K562 (cell line): ENCODE results near the gene GUCA1A. TPM values are rescaled to one million over a fixed set of nuclear protein-coding genes. Genes with fewer than 3 reads are reported as not detected.

ENCODE experiments used
- ATAC-seq: fragments of 200-7000 bp; cut with Tn5 transposase; 3 replicates; pipeline ENCODE4 v1.9.1; 2020; ENCODE audit warnings: moderate library complexity
- BruUV-seq: library from RNA; stranded (reverse); fragments of 400-500 nt; replicated peaks from 2 replicates; lab custom pipeline; 2021; lab: Mats Ljungman, UMichigan
- CTCF ChIA-PET: fragments of 300-600 bp; formaldehyde crosslinking; extraction: SDS; loops from one replicate; lab custom pipeline; 2021; ENCODE audit warnings: low intra/inter-chr PET ratio; lab: Yijun Ruan, JAX
- POLR2A ChIA-PET: fragments of 300-600, 350-650 bp; sonication (Branson Sonifier 250); formaldehyde crosslinking; extraction: SDS; loops from one replicate; lab custom pipeline; 2021; ENCODE audit warnings: antibody characterized with exemption, inconsistent platforms; lab: Yijun Ruan, JAX
- DNase-seq, 4 experiments: peaks; one replicate each; pipeline versions ENCODE4 v3.0.0 to v3.0.0-alpha.2; 2011 to 2018; ENCODE audit warnings: low spot score in 3 of 4, mixed read lengths in 3 of 4; ENCODE audit errors: extremely low read depth in 1 of 4
- FAIRE-seq: peaks from 2 replicates; lab custom pipeline; 2011; peaks lifted over from hg19 to GRCh38; lab: Jason Lieb, UNC
- H2AFZ ChIP-seq: 2 replicates; pipeline ENCODE4 v1.6.0; 2011; ENCODE audit warnings: low read depth, low read length, control low read depth, inconsistent platforms
- H3K27ac ChIP-seq: fragments of 200-600 bp; 3 replicates; pipeline ENCODE4 v1.8.0; 2011; ENCODE audit warnings: low read depth, mild to moderate bottlenecking, control low read depth, inconsistent platforms, low read length, moderate library complexity, mixed read lengths; ENCODE audit errors: extremely low read depth
- H3K27me3 ChIP-seq, 2 experiments: fragments of 300-600 bp in 1 of 2; 2 replicates in 1 of 2; 3 replicates in 1 of 2; pipeline versions ENCODE4 v1.6.0 to v1.8.0; 2011; ENCODE audit warnings: inconsistent platforms in 2 of 2, low read length in 2 of 2, mild to moderate bottlenecking in 1 of 2, mixed read lengths in 1 of 2, moderate library complexity in 1 of 2; ENCODE audit not compliant: control insufficient read depth in 2 of 2, insufficient read depth in 2 of 2
- H3K36me3 ChIP-seq: fragments of 300-600 bp; 3 replicates; pipeline ENCODE4 v1.8.0; 2011; ENCODE audit warnings: mild to moderate bottlenecking, low read length, inconsistent platforms; ENCODE audit not compliant: control insufficient read depth, insufficient read depth
- H3K4me1 ChIP-seq, 2 experiments: fragments of 200-600 bp in 1 of 2; replicated peaks in 1 of 2; 2 replicates in 1 of 2; 3 replicates in 1 of 2; pipeline versions ENCODE4 v1.5.1 to v1.8.0; 2011; ENCODE audit warnings: inconsistent platforms in 2 of 2, low read length in 2 of 2, mild to moderate bottlenecking in 1 of 2, mixed read lengths in 1 of 2, moderate library complexity in 1 of 2; ENCODE audit not compliant: control insufficient read depth in 2 of 2, insufficient read depth in 2 of 2
- H3K4me2 ChIP-seq: 2 replicates; pipeline ENCODE4 v1.6.1; 2011; ENCODE audit warnings: low read length, control low read depth, inconsistent platforms, mixed read lengths; ENCODE audit not compliant: insufficient read depth
- H3K4me3 ChIP-seq: fragments of 200-600 bp; sonication (generic), shearing (Covaris generic); 2 replicates; pipeline ENCODE4 v1.5.1; 2016; ENCODE audit warnings: control low read depth, inconsistent platforms
- H3K79me2 ChIP-seq: fragments of 200-600 bp; 3 replicates; pipeline ENCODE4 v1.8.0; 2011; ENCODE audit warnings: low read length, inconsistent platforms; ENCODE audit not compliant: control insufficient read depth, insufficient read depth
- H3K9ac ChIP-seq, 2 experiments: 2 replicates each; pipeline versions ENCODE4 v1.6.0 to v1.6.1; 2011; ENCODE audit warnings: low read depth in 2 of 2, low read length in 2 of 2, control low read depth in 1 of 2, inconsistent platforms in 1 of 2, mild to moderate bottlenecking in 1 of 2, mixed read lengths in 1 of 2; ENCODE audit not compliant: insufficient read depth in 1 of 2
- H3K9me1 ChIP-seq: one replicate; pipeline ENCODE4 v1.6.0; 2011; ENCODE audit warnings: inconsistent platforms, mild to moderate bottlenecking, low read length, moderate library complexity; ENCODE audit not compliant: control insufficient read depth, insufficient read depth
- H3K9me3 ChIP-seq: replicated peaks from 2 replicates; pipeline ENCODE4 v1.5.1; 2011; ENCODE audit warnings: low read depth, low read length, inconsistent platforms; ENCODE audit not compliant: control insufficient read depth, insufficient read depth
- H4K20me1 ChIP-seq: replicated peaks from 2 replicates; pipeline ENCODE4 v1.6.1; 2011; ENCODE audit warnings: low read length, inconsistent platforms, mixed read lengths; ENCODE audit not compliant: control insufficient read depth, insufficient read depth
- CEBPZ ChIP-seq: fragments of 150-350 bp; IDR thresholded peaks from 2 replicates; pipeline ENCODE4 v1.6.1; 2014; ENCODE audit warnings: low read depth, mild to moderate bottlenecking, low read length, borderline replicate concordance
- GATA2 ChIP-seq: sonication (generic); formaldehyde crosslinking; IDR thresholded peaks from 2 replicates; pipeline ENCODE4 v1.4.0; 2020; ENCODE audit warnings: mild to moderate bottlenecking, missing genetic modification reagents
- HOXB6 ChIP-seq: fragments of 250-450 bp; sonication (Bioruptor Pico); IDR thresholded peaks from 2 replicates; pipeline ENCODE4 v1.5.1; 2022; ENCODE audit warnings: mild to moderate bottlenecking, borderline replicate concordance
- WGBS: fragments of 100-300 bp; shearing (Covaris generic); methylation state at CpG from one replicate; pipeline ENCODE4 v1.1.6; 2016; ENCODE audit warnings: low coverage, mixed read lengths; ENCODE audit not compliant: insufficient coverage; ENCODE audit errors: missing lambda C conversion rate; 5-methylcytosine and 5-hydroxymethylcytosine counted together
- in situ Hi-C: fragments of 300-500 bp; cut with MboI; formaldehyde crosslinking; loops from 4 replicates; pipeline ENCODE4 v1.15.0; 2018; ENCODE audit warnings: inconsistent platforms, mixed read lengths
- intact Hi-C: fragments of 100-400 bp; cut with micrococcal nuclease; formaldehyde crosslinking; loops from 2 replicates; pipeline ENCODE4 v1.14.2; 2022
- polyA plus RNA-seq, 8 experiments: library from polyadenylated mRNA; depleted of rRNA in 4 of 8; stranded (reverse) in 5 of 8; unstranded in 3 of 8; fragments of >200 nt; fragmentation: Nextera tagmentation in 2 of 8; fragmentation: Illumina TruSeq in 1 of 8; extraction: Ambion mirVana in 2 of 8; extraction: Trizol in 1 of 8; gene quantifications; 2 replicates each; pipeline versions ENCODE4 v1.2.1 to v1.2.3, GENCODE V29; 2011 to 2014; ENCODE audit warnings: inconsistent platforms in 1 of 8, missing spikeins in 1 of 8
- total RNA-seq, 7 experiments: library from RNA; depleted of rRNA in 6 of 7; stranded (reverse); fragments of >200 nt in 6 of 7; fragmentation: Illumina TruSeq in 2 of 7; extraction: Trizol in 2 of 7; gene quantifications; 2 replicates each; pipeline versions ENCODE4 v1.2.1 to v1.2.3, GENCODE V29; 2011 to 2021; ENCODE audit warnings: low replicate concordance in 1 of 7

The GUCA1A gene
- total and polyA plus RNA-seq, 9 of the 15 experiments (the other 6 are each of a cell fraction or from before 2014, with no cell fraction given), result not detected

- FAIRE-seq, result no peak
- Histone ChIP-seq H3K4me2 (no peak overlapping the region), H3K4me1 (peaks cover 11 to 14% of the 10 kb centered on the region in 2 experiments), H3K9ac (peak overlapping the region in 1 of 2 experiments; percentile 38; a peak in 1 of 4 replicates), H3K36me3 (no peaks in the 10 kb centered on the region), H3K9me3 (no peaks in the 10 kb centered on the region), H4K20me1 (no peaks in the 10 kb centered on the region), H3K27ac (no peak overlapping the region), H2AFZ (no peak overlapping the region), H3K79me2 (no peaks in the 10 kb centered on the region), H3K27me3 (no peaks in the 10 kb centered on the region), H3K4me3 (no peak overlapping the region), H3K9me1 (no peaks in the 10 kb centered on the region)
- in situ Hi-C loops (no loop called here), intact Hi-C loops (no loop called here)
- no TSS peak for BruUV-seq
- no peak for ATAC-seq
- ChIA-PET POLR2A (interaction anchor here (0.7 to 1.4 kb wide), 5 partner anchors 9 to 106 kb away, joined by 3 to 4 read pairs (median 3); no protein-coding TSS in a partner anchor), CTCF (no interaction called here)
- 53% methylated on average over 6 of the region's 6 CpGs for WGBS
- DNase-seq, result no peak
- TF ChIP-seq CEBPZ (0 out of 2 replicates have a peak, but pooled peaks have one; percentile 21), GATA2 (CRISPR knock-in tag) (peak; percentile 39; the same call in 1 of the 2 replicates), HOXB6 (CRISPR knock-in tag) (no peak)
These were observed 15.2 kb downstream of the GUCA1A start for GRCh38 chr6:42188406-42188805.
